Left lung (tissue), 10 donors: Measurements from ENCODE around the gene SYT1. TPM values are rescaled to one million over a fixed set of nuclear protein-coding genes. Genes with fewer than 3 reads are reported as not detected.

ENCODE experiments used
- ATAC-seq: fragments of 200-7000 bp; cut with Tn5 transposase; one replicate; pipeline ENCODE4 v1.9.1; 2020; ENCODE audit warnings: moderate library complexity
- DNase-seq, 4 donors: peaks; one replicate each; pipeline ENCODE4 v3.0.0-alpha.2; 2013 to 2020
- H3K27ac ChIP-seq, 2 donors: fragments of 200-600 bp; sonication (generic) in 1 of 2; one replicate each; pipeline versions ENCODE4 v1.5.0 to v1.8.0; 2020 to 2021
- H3K27me3 ChIP-seq, 2 donors: fragments of 200-600 bp; sonication (generic) in 1 of 2; one replicate each; pipeline versions ENCODE4 v1.5.0 to v1.8.0; 2020 to 2021
- H3K36me3 ChIP-seq, 2 donors: fragments of 200-600 bp; sonication (generic) in 1 of 2; one replicate each; pipeline versions ENCODE4 v1.5.0 to v1.8.0; 2020 to 2021
- H3K4me1 ChIP-seq, 2 donors: fragments of 200-600 bp; one replicate each; pipeline ENCODE4 v1.8.0; 2021
- H3K4me3 ChIP-seq, 2 donors: fragments of 200-600 bp; sonication (generic) in 1 of 2; one replicate each; pipeline versions ENCODE4 v1.5.0 to v1.8.0; 2020 to 2021; ENCODE audit warnings: mild to moderate bottlenecking in 1 of 2
- H3K9me3 ChIP-seq, 2 donors: fragments of 200-600 bp; sonication (generic) in 1 of 2; one replicate each; pipeline versions ENCODE4 v1.5.0 to v1.8.0; 2020 to 2021
- intact Hi-C, 2 donors: fragments of 100-400 bp; cut with DNase I; formaldehyde crosslinking; loops; one replicate each; pipeline versions ENCODE4 v1.11.2 to v1.14.2; 2022
- polyA plus RNA-seq, 6 donors: library from polyadenylated mRNA; unstranded; fragments of 120-200 nt; gene quantifications; one replicate each; pipeline ENCODE4 v1.2.1, GENCODE V29; 2013; ENCODE audit not compliant: insufficient read length in 6 of 6
- total RNA-seq, 2 donors: library from RNA; stranded (reverse); fragmentation: NEBNext Ultra II Directional; extraction: Animal tissue kit (Norgen Biotek cat#: 25700); gene quantifications; one replicate each; pipeline ENCODE4 v1.2.1, GENCODE V29; 2021
- TF ChIP-seq, protein P1 (sequence below), 2 donors: fragments of 200-600 bp; sonication (generic) in 1 of 2; IDR thresholded peaks; one replicate each; pipeline versions ENCODE4 v1.5.0 to v1.8.0; 2021; ENCODE audit warnings: antibody characterized with exemption in 2 of 2
- donor health status: DM: no; HTN: yes; CAD: no.
- donor health status: DM: no; HTN: no; CAD: no.

The SYT1 gene
- total and polyA plus RNA-seq, 8 donors: 1.5 to 6.9 (median 4.8) TPM

DNA sequence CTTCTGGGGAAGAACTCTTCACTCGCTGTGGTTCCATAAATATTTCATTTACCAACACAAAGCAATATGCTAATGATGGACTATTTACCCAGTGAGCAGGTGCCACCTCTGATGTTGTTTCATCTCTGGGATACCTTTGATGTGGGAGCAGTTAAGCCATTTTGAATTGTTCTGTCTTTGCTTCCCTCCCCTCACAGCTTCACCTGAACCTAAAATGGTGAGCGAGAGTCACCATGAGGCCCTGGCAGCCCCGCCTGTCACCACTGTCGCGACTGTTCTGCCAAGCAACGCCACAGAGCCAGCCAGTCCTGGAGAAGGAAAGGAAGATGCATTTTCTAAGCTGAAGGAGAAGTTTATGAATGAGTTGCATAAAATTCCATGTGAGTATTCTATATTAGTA, 352.7 kb downstream of the SYT1 start:
- intact Hi-C loops: no loop called here
- no peak for ATAC-seq
- H3K9me3 ChIP-seq: peaks cover 0 to 21% of the 10 kb centered on the region in 2 donors
- H3K27ac ChIP-seq: no peak overlapping the region
- H3K27me3 ChIP-seq: no peaks in the 10 kb centered on the region
- H3K36me3 ChIP-seq: no peaks in the 10 kb centered on the region
- DNase-seq: peak in 1 of 4 donors; percentile 28
- H3K4me1 ChIP-seq: no peaks in the 10 kb centered on the region
- TF ChIP-seq, protein P1, sequence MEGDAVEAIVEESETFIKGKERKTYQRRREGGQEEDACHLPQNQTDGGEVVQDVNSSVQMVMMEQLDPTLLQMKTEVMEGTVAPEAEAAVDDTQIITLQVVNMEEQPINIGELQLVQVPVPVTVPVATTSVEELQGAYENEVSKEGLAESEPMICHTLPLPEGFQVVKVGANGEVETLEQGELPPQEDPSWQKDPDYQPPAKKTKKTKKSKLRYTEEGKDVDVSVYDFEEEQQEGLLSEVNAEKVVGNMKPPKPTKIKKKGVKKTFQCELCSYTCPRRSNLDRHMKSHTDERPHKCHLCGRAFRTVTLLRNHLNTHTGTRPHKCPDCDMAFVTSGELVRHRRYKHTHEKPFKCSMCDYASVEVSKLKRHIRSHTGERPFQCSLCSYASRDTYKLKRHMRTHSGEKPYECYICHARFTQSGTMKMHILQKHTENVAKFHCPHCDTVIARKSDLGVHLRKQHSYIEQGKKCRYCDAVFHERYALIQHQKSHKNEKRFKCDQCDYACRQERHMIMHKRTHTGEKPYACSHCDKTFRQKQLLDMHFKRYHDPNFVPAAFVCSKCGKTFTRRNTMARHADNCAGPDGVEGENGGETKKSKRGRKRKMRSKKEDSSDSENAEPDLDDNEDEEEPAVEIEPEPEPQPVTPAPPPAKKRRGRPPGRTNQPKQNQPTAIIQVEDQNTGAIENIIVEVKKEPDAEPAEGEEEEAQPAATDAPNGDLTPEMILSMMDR (IDR thresholded peaks at IDR 0.05): no peak
- no peak overlapping the region for H3K4me3 ChIP-seq

DNA sequence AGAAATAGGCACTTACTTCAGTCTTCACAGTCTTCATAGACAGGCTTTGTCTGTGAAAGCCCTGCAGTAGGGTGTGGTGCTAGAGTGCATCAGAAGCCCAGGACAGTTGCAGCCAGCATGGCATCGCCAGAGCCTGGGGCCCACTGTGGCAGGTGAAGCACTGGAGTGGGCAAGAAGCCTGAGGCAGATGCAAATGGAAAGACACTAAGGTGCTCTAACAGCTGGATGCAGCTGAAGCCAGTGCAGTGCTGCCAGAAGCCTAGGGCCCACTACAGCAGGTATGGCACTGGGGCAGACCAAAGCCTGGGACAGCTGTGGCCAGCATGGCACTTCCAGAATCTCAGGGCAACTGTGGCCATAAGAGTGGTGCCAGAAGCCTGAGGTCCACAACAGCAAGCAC, 358.6 kb downstream of the SYT1 start:
- H3K27me3 ChIP-seq: no peaks in the 10 kb centered on the region
- no peak overlapping the region for H3K4me3 ChIP-seq
- no peaks in the 10 kb centered on the region for H3K4me1 ChIP-seq
- H3K9me3 ChIP-seq: peaks cover 0 to 38% of the 10 kb centered on the region in 2 donors
- no peaks in the 10 kb centered on the region for H3K36me3 ChIP-seq
- no peak overlapping the region for H3K27ac ChIP-seq
- ATAC-seq: no peak
- DNase-seq: peak in 1 of 4 donors; percentile 26
- intact Hi-C loops: no loop called here
- TF ChIP-seq, protein P1 (IDR thresholded peaks at IDR 0.05): no peak

DNA sequence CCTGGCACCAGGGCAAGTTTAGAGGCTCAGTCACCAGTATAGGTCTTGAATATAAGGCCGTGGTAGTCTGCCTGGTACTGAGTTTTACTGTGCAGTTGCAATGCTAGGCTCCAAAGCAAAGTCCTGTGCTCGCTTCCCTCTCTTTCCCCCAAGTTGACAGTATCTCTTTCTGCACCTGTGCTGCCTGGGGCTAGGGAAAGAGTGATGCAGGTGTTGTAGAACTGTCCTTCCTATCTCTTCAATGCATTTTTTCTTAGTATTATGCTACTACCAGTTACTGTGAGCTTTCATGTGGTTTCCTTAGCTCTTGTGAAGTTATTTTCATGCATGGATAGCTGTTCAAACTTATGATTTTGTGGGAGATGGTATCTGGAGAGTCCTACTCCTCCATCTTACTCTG, 359.2 kb downstream of the SYT1 start:
- TF ChIP-seq, protein P1 (IDR thresholded peaks at IDR 0.05): no peak
- intact Hi-C loops: no loop called here

DNA sequence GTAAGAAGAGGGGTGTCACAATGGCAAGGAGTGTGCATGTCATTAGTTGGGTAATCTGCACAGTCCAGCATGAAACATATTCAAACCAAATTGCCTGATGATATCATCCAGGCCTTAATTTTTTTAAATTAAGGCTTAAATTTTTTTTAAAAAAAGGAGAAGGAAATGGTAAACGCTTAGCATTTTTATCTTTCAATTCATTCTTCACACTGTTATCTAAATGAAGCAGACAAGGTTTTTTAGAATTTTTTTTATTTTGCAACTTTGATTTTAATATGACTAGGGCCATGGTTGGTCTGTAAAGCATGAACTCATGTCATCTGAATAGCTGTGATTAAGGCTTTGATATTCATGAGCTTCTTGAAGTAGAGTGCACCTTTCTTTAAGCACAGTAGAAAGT, 362.5 kb downstream of the SYT1 start:
- H3K4me3 ChIP-seq: no peak overlapping the region
- H3K27ac ChIP-seq: no peak overlapping the region
- intact Hi-C loops: no loop called here
- ATAC-seq: no peak
- H3K4me1 ChIP-seq: no peaks in the 10 kb centered on the region
- H3K27me3 ChIP-seq: no peaks in the 10 kb centered on the region
- peaks cover 0 to 20% of the 10 kb centered on the region in 2 donors for H3K9me3 ChIP-seq
- no peak for DNase-seq
- TF ChIP-seq, protein P1 (IDR thresholded peaks at IDR 0.05): no peak
- no peaks in the 10 kb centered on the region for H3K36me3 ChIP-seq

More for the DNA sequence above, 359.2 kb downstream of the SYT1 start:
- Histone ChIP-seq H3K4me3 (no peak overlapping the region), H3K27ac (no peak overlapping the region), H3K36me3 (no peaks in the 10 kb centered on the region), H3K9me3 (peaks cover 0 to 38% of the 10 kb centered on the region in 2 donors), H3K4me1 (no peaks in the 10 kb centered on the region), H3K27me3 (no peaks in the 10 kb centered on the region)
- no peak for DNase-seq
- no peak for ATAC-seq

DNA sequence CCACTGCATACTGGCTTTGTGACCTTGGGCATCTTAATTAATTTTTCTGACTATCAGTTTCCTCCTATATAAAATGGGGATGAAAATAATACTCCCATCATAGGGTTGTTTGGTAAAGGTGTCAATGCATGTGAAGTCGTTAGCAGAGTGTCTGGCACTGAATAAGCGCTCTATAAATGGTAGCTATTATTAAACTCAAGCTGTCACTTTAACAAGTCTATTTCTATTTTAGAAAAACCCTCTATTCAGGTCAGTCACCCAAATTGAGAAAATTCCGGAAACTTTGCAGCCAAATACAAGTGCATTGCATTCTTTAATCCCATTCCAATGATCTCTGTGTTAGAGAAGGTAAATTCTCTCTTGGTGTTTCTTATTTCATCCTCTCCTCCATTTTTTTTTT, 363.1 kb downstream of the SYT1 start:
- TF ChIP-seq, protein P1 (IDR thresholded peaks at IDR 0.05): no peak
- Histone ChIP-seq H3K4me3 (no peak overlapping the region), H3K27ac (no peak overlapping the region), H3K27me3 (no peaks in the 10 kb centered on the region), H3K9me3 (peaks cover 0 to 14% of the 10 kb centered on the region in 2 donors), H3K4me1 (no peaks in the 10 kb centered on the region), H3K36me3 (no peaks in the 10 kb centered on the region)
- no peak for DNase-seq
- no peak for ATAC-seq
- intact Hi-C loops: no loop called here
